ENCODE measurements around the gene ZNF524.

ZNF524 gene

DNA sequence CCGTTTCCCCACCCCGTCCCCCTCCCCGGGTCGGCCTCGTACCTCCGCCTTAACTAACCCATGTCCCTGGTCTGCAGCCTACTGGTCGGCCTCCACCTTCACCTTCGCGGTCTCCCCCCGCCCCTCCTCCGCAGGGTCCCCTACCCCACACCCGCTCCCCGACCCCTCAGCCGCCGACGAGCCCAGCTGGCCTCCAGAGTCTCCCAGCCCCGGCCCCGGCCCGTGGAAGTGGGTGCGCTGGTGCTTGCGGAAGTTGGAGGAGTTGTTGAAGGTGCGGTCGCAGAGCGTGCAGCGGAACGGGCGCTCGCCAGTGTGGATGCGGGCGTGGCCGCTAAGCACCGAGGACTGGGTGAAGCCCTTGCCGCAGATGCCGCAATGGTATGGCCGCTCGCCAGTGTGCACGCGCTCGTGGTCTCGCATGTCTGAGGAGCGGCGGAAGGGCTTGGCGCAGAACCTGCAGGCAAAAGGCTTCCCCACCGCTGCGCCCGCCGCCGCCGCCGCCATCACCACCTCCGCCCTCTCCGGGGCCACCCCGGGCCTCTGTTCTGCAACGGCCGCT is 21.7 kb downstream of the ZNF524 start:
- DNase-seq = no peak

DNA sequence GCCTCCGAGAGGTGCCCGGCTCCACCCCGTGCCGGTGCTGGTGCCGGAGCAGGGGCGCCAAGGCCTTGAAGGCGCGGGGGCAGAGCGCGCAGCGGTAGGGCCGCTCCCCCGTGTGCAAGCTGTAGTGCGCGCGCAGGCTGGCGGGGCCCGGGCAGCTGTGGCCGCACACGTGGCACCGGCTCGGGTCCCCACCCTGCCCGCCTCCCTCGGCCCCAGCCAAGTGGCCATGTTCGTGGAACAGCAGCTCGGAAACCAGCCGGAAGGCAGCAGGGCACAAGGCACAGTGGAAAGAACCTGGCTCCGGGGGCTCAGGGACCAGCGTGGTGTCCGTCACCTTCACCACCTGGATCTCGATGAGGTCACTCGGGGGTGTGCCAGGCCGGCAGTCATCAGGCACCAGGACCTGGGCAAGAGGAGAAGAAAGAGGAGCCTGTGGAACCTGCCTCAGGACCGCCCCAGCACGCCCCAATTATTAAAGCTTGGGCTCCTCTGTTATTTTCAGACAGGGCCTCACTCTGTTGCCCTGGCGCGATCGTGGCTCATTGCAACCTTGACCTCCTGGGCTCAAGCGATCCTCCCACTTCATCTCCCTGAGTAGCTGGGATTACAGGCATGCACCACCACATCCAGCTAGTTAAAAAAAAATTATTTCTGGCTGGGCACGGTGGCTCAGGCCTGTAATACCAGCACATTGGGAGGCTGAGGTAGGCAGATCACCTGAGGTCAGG is 22.3 kb downstream of the ZNF524 start:
- no peak for DNase-seq

DNA sequence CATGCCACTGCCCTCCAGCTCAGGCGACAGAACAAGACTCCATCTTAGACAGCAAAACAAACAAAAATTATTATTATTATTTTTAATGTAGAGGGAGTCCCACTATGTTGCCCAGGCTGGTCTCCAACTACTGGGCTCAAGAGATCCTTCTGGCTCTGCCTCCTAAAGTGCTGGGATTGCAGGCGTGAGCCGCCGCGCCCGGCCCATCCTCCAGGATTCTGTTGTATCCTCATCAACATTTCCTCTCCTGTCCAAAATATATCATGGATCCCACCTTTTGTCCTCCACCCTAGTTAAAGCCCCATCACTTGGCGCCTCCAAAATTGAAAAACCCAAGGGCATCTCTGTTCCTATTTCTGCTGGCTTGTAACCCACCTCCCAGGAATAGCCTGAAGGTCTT is 23.0 kb downstream of the ZNF524 start:
- DNase-seq = no peak

DNA sequence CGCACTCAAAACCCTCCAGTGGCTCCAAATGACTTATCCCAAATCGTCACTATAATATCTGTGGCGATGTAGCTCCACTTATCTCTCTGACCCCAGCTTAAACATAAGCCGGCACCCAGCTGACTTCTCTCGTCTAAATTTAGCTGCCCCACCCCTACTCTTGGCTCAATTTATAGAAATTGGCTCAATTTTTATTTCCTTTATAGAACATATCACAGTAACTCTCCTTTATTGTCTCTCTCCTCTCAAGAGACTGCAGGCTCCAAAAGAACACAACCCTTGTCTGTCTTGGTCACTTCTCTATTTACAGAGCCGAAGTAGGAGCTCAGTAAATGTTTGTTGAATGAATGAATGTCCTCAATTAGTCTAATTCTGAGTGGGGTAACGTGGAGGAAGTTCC is 23.5 kb downstream of the ZNF524 start:
- no peak for DNase-seq

DNA sequence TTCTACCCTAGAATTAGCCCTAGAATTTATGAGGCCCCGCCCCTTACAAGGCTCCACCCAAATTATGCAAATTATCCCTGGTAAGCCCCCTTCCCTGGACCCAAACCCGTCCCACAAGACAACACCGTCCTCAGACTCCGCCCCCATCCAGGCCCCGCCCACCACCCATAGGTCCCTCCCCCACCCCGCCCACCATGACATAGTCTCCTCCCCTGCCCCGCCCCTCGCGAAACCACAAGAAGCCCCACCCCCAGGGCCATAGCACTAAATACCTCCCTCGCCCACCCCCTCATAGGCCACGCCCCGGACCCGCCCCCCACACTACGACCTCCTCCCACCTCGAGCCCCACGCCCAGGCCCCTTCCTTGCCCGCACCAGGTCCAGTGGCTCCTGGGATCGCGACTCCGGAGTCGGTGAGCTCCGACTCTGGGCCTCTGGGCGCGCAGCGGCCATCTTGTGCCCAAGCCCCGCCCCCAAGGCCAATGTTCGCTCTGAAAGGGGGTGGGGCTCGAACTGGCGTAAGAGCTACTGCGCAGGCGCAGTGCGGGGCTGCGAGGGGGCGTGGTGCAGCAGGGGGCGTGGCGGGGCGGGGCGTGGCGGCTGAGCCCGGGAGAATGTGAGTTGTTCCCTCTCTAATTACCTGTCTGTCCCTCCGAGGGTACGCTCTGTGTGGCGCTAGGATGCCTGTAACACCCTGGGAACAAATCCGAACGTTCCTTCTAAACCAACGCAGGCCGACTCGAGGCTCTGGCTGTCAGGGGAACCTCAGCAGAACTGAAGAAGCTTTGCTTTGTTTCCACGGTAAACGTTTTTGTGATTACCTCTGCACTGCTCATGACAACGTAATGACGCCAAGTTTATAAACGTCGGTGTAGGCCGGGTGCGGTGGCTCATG is 24.3 kb downstream of the ZNF524 start, which contains the start of gene ZNF784:
TSS of gene ZNF784 (minus strand) at position 458 of the 895 bp plus-strand sequence. CDS start at position 453, 5 bp downstream.
- peak; percentile 95 for DNase-seq

DNA sequence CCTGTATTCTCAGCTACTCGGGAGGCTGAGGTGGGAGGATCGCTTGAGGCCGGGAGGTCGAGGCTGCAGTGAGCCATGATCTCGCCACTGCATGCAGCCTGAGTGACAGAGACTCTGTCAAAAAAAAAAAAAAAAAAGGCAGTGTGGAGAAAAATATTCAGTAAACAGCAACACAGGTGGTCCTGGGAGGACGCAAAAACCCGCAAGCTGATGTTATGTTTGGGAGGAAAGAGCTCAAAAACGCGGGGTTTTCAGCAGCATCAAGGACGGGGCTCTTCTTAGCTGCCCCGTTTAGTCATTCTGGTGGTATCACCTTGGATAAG is 24.9 kb downstream of the ZNF524 start:
- no peak for DNase-seq

DNA sequence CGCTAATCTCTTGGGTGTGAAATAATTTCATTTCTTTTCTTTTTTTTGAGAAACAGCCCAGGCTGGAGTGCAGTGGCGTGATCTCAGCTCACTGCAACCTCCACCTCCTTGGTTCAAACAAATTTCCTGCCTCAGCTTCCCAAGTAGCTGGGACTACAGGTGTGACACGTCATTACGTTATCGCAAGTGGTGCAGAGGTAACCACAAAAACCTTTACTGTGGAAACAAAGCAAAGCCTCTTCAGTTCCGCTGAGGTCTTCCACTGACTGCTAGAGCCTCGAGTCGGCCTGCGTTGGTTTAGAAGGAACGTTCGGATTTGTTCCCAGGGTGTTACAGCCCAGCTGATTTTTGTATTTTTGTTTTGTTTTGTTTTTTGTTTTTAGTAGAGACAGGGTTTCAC is 26.3 kb downstream of the ZNF524 start:
- DNase-seq = no peak

DNA sequence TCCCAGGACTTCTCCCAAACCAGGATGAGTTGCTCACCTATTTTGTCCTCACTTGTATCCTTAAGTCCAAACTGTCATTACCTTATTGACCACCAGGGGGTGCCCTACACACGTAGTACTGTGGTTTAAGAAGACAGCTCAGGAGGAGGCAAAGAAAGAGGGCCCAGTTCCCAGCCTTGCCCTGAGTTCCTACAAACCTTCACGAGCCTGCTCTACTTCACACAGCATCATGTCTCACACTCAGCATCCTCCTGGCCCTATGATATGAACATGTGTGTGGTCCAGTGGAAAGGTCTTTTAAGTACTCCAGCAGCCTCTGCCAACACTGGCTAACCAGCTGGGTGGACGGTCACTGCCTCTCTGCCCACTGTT is 32.4 kb downstream of the ZNF524 start:
- DNase-seq = peak; percentile 83

DNA sequence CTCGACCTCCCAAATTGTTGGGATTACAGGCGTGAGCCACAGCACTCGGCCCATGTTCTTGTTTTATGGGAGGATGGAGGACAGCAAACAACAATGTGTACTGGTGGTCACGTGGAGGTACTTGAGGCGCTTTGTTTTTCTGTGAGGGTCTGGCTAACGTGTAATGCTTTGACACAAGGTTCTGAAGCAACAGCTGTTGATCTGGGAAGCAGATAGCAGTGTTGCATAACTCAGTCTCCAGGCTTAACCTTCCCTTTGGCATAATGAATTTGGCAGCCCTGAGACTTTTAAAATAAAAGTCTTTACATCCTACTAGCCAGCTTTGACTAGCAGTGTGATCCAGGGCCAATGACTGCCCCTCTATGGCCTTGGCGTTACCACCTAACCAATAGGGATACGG is 33.8 kb downstream of the ZNF524 start:
- no peak for DNase-seq

DNA sequence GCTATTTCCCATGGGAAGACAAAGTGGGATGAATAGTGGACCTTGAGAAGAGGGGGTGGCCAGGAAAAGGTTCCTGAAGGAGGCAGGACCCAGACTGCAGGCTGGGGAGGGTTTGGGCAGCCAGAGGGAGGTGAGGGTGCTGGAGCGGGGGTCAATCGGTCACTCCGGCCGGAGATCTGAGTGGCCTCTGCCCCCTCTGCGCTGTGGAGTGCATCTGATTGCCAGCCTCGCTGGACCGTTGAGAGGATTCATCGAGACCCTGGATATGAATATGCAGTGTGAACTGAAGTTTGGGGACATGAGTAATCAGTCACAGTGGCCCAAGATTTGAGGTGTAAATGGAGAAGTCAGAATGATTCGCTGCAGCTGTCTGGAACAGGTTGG is 35.2 kb downstream of the ZNF524 start:
- DNase-seq = no peak

DNA sequence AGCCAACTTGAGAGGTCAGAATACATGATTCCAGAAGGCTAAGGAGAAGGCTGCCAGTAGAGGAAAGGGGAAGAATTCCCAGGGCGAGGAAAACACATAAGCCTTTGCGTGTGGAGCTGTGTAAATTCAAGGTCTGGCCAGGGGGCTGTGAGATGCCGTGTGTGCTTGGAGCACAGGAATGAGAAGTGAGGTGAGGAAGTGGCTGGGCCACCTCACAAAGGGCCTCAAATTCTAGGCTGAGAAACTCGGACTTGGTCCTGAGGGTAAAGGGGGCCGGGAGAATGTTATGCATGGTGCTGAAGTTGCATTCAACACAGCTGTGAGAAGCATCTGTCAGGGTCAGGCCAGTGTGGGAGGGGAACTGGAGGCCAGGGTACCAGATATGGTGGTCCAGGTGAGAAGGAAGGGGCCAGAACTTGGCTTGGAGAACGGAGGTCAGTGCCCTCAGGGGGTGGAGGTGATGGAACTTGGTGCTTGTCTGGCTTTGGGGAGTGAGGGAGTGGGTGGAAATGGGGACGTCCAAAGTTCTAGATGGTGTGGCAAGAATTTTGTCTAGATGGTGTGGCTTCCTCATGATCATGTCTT is 35.9 kb downstream of the ZNF524 start:
- DNase-seq = no peak

DNA sequence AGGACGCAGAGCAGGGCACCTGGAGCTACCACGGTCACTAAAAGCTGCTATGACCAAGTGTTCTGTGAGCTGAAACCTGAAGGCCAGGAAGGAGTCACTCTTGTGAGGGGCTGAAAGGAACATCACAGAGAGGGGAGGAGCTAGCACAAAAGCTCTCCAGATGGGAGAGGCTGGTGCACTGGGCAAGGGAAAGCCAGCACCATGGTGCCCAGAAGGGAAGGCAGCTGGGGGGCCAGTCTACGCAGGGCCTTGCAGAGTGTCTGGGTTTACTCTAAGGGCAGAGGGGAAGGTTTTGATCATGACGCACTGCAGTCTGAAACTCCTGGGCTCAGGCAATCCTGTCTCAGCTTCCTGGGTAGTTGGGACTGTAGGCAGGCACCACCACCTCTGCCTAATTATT is 36.6 kb downstream of the ZNF524 start:
- no peak for DNase-seq

DNA sequence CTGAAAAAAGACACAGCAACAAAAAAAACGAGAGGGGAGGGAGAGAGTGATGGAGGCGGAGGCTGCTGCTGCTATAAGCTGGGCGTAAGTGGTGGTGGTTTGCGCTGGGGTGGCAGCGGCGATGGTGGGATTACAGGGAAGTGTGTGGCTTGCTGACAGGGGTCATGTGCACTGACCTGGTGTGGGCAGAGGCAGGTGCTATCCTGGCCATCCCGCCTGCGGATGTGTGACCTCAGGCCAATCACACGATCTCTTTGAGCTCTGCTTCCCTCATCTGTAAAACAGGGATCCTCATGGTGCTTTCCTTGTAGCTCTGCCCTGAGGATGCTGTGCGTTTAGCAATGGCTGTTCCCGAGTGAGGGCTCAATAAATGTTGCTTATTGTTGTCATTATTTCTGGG is 37.4 kb downstream of the ZNF524 start:
- DNase-seq = no peak

DNA sequence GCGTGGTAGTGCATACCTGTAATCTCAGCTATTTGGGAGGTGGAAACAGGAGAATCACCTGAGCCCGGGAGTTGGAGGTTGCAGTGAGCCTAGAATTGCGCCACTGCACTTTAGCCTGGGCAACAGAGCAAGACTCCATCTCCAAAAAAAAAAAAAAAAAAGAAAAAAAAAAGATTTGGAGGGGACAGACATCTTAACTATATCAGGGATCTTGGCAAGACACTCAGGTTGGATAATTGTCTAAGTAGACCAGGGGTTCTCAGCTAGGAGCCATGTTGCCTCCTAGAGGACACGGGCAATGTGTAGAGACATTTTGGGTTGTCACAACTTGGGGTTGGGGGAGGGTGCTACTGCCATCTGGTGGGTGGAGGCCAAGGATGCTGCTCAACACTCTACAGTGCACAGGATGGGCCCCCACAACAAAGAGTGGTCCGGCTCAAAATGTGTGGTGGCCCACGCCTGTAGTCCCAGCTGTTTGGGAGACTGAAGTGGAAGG is 38.8 kb downstream of the ZNF524 start:
- DNase-seq = no peak

DNA sequence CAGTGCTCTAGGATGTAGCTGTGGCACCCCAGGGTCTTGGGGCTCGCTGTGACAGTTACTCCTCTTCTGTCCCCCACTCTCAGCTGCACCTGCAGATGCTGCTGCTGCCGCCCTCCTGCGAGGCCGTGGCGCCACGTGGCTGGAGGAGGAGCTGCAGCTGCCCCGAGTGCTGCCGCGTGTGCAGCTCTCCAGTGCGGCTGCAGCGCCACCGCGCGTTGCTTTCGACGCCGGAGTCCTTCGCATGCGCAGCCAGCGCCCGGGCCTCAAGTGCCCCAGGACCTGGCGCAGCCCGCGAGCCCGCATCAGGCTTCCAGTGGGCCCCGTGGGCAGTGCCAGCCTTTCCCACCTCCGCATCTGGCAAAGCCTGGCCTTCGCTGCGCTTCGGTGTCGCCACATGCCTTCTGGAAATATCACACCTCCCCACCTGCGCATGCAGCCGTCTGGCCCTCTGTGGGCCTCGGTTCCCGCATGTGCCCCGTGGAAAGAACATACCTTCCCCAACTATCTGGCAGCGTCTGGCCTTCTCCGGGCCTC is 40.0 kb downstream of the ZNF524 start:
- peak; percentile 34 for DNase-seq

DNA sequence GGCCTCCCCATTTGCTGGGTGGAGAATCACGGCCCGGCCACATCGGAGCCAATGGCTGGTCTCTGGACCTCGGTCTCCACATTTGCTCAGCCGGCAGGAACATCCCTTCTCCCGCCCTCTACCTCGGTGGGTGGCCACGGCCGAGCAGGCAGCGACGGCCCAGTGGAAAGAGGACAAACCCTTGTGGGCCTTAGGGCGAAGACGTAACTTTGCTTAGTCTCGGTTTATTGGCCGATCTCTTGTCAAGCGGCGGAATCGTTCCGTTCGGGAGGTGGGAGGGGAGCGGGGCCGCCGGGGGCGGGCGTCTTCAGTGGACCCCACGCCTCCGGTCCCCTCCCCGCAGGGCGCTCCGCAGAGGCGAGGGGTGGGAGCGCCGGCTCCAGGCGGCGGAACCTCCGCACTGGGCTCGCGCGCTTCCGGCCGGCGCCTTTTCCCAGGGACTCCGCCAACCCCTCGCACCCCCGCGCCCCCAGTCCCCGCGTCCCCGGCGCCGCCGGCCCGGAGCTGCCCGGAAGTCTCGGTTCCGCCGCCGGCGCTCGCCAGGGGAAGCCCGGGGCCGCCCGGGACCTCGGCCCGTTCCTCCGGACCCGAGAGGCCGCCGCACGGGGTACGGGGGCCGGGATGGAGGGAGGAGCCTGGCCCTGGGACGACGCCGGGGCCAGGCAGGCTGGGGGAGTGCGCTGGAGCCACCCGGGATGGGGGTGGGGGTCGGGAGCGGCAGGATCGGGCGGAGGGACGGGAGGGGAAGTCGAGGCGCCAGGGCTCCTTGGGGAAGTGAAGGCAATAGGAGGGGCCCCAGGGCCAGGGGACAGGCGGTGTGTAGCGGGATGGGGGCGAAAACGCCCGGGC is 40.7 kb downstream of the ZNF524 start, which contains the start of gene ZNF580:
TSS of gene ZNF580 (plus strand) at position 426 of the 849 bp plus-strand sequence. CDS start 1,507 bp downstream, outside the sequence.
- peak; percentile 42 for DNase-seq

DNA sequence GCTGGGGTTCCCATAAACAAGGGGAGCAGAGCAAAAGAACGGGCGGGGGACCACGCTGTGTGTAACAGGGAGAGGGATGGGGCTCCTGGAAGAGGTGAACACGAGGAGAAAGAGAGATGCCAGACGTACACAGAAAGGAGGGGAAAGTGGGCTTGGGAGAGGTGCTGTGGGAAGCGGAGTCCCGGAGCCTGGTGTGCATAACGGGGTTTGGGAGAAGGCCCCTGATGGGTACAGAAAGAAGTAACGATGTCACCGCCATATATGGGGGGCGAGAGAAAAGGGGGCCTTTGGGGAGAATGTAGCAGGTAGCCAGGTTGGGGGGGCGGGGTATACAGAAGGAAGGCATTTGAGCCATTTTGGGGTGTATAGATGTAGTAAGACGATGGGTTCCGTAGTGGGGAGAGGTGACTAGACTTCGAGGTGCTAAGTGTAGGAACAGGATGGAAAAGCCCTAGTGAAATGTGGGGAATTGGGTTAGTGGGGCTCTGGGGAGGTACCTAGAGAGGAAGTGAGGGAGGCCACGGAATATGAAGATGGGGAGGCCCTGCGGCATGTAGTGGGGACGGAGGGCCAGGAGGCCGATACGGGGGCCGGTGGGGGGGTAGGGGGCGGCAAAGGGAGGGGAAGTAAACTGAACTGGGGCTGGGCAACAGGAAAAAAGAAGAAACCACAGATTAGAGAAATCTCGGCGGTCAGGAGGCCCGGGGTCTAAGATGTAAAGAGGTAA is 41.5 kb downstream of the ZNF524 start:
- DNase-seq = no peak

DNA sequence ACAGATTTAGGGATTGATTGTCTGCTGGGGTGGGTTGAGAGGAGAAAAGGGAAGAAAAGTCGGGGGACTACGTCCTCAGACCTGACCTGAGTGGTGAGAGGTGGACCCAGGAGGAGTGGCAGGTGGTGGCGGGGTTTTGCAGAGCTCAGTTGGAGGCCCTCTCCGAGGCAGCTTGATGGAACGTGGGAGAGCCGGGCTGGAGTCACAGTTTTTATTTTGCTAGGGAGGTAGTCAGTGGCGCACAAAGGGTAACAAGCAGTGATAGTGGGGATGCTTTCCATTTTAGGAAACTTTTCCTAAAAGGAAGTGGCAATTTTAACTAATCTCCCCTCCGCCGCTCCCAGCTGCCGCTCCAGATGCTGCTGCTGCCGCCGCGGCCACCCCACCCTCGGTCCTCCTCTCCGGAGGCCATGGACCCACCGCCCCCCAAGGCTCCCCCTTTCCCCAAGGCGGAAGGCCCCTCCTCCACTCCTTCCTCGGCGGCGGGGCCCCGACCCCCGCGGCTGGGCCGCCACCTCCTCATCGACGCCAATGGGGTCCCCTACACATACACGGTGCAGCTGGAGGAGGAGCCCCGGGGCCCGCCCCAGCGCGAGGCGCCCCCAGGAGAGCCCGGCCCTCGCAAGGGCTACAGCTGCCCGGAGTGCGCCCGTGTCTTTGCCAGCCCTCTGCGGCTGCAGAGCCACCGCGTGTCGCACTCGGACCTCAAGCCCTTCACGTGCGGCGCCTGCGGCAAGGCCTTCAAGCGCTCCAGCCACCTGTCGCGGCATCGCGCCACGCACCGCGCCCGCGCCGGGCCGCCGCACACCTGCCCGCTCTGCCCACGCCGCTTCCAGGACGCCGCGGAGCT is 42.3 kb downstream of the ZNF524 start:
- DNase-seq = no peak

DNA sequence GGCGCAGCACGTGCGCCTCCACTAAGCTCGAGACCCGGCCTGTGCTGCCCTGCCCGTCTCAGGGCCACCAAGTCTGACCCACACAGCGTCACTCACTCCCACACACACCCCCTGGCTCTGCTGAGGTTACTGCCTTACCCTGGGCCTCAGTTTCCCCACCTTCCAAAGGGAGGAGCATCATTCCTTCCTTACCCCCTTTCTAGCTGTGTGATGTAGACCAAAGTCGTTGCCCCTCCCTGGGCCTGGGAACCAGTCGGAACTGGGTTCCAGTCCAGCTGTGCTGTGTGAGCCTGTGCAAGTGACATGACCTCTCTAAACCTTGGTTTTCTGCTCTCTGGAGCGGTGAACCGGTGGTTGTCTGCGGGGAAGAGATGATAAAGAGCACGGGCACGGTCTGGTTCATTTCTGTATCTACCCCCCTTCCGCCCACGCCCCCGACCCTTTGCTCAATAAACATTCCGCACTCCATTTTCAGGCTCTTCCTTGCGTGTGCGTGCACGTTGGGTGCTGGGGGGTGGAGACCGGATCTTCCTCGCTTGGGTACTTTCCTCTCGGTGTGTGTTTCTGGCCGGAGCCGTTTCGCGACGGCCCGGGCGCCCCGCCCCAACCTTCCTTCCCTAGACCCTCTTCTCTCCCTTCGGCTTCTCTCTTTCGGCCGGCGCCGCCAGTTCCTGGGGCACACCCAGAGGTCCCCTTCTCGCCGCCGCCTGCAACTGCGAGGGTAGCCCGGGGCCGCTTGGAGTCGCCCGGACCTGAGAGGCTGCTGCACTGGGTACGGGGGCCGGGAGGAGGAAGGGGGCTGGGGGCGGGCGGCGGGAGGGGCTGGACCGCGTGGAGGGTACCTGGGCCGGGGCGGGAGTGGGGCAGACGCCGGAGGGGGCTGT is 43.2 kb downstream of the ZNF524 start, which contains the start of gene ZNF581:
TSS of gene ZNF581 (plus strand) at position 647 of the 884 bp plus-strand sequence. CDS start 923 bp downstream, outside the sequence.
- peak; percentile 50 for DNase-seq

All from NCI-H1105 treated with DMSO at 0.1 percent for 48 hours (cell line).